GM18909 (cell line): ENCODE data around the gene SLC4A1.

Experiments
- ATAC-seq: cut with Tn5 transposase; IDR thresholded peaks from one replicate; pipeline ENCODE4 v1.9.1; 2021; ENCODE audit warnings: mild to moderate bottlenecking; ENCODE audit not compliant: unreplicated experiment, poor library complexity

The SLC4A1 gene

DNA sequence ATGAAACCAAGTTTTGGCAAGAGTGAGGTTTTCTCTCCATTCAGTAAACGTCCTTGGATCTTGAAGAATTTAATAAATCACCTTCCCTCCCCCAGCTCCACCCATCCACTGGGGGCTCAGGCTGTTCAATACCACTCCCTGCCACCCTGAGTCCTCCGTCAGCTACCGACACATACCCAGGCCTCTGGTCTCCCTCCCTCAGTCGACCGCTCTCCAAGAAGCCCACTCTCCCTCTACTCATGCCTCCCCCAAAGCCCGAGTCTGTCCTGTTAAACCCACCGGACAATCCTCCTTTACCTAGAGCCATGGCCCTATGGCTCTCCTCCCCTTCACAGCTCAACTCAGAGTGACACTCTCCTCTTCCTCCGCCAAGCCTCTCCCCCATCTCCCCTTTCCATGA lies 19.7 kb upstream of the SLC4A1 start:
- ATAC-seq = no peak

- ATAC-seq = no peak
These were observed 16.1 kb upstream of the SLC4A1 start for GRCh38 chr17:44284024-44284400.

- no peak for ATAC-seq
These were observed 15.5 kb upstream of the SLC4A1 start for GRCh38 chr17:44283344-44284023.

- ATAC-seq = no peak
These were observed 14.3 kb upstream of the SLC4A1 start for GRCh38 chr17:44282264-44282663.

DNA sequence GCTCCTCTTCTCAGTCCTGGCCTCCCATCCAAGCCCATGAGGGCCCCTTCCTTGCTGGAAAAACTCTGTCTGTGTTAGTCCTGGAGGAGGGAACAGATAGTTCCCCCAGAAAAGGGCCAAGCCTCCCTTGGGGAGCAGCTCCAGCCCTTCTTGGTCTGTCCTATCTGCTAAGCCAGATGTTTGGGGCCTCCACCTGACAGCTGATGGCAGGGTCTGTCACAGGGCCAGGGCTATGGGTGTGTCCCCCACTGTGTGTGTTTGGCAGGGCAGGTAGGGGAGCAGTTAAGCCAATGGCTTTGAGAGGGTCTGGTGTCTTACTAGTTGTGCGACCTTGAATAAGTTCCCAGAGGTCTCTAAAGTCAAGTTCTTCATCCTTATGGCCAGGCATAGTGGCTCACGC lies 13.6 kb upstream of the SLC4A1 start:
- no peak for ATAC-seq

DNA sequence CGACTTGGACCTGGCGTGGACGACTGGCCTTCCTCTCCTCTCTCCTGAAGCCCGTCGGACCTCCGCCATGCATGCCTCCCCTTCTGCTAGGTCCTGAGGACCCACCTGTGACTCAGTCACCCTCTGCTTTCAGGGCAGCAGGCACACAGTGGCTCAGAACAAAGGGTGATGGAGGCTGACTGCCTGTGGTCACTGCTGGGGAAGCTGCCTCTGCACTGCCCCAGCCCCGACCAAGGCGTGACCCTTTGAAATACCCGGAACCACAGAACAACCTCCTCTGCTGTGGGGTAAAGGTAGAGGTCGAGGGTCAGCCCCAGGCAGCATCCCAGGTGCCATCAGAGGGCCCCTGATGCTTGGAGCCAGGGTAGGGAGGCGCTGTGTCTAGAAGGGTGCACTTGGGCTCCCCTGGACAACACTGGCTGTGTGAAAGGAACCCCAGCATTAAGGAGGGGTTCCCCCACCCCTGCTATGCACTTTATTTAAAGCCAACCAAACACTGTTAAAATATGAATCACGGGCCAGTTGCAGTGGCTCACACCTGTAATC lies 12.5 kb upstream of the SLC4A1 start:
- ATAC-seq = no peak

DNA sequence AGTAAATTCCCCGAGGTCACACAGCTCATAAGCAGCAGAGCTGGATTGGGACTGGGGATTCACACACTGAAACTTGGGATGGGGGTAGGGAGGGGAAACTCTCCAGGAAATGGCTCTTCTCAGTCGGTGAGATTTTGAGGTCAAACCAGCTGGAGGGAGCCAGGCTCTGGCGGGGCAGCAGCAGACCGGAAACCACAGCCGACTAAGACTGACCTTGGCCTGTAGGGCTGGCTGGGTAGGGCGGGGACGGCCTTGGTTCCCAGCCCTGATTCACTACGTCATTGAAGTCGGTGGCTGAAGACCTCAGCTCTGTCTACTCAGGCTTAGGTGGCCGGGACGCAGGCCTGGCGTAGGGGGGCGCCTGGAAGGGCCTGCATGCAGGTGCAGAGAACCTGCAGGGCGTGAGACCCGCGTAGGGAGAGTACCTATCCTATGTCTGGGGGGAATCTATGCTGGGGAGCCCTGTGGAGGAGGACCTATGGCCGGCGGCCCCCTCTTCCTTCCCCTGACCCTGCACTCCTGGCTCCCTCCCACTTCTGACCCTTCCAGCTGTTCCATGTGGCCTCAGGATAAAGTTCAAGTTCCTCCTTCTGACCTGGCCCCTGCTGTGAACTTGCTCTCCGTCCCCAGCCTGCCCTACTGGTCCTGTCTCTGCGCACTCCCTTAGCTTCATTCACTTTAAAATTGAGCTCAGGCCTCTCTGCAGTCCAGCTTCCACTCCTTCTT lies 11.9 kb upstream of the SLC4A1 start:
- ATAC-seq = peak; percentile 72

GRCh38 chr17:44279346-44279665 lies 11.4 kb upstream of the SLC4A1 start:
- ATAC-seq = no peak

DNA sequence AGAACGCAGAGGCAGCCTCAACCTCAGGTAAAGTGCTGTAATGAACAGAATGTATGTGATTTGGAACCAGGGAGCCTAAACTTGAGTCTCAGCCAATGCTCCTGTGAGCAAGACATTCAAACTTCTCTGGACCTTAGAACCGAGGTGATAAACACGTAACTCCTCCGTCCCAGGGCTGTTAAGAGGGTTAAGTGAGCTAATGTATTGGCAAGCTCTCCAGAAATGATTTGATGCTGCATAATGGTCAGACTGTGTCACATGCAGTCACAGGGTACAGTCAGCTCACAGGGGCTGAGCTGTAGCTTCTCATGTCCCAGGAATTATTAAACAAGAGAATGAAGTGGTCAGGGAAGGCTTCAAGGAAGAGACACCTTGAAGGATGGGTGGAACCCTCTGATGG lies 10.0 kb upstream of the SLC4A1 start:
- ATAC-seq = no peak

DNA sequence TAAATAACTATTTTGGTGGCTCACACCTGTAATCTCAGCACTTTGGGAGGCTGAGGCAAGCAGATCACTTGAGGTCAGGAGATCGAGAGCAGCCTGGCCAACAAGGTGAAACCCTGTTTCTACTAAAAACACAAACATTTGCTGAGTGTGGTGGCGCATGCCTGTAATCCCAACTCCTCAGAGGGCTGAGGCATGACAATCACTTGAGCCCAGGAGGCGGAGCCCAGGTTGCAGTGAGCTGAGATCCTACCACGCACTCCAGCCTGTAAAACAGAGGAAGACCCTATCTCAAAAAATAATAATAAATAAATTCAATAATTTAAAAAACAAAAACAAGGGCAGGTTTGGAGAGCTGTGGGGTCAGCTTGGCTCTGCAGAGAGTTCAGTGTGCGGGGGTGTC lies 5.7 kb upstream of the SLC4A1 start:
- no peak for ATAC-seq

- no peak for ATAC-seq
These were observed 5.0 kb upstream of the SLC4A1 start for GRCh38 chr17:44272954-44273353.

- ATAC-seq = no peak
These were observed 4.5 kb upstream of the SLC4A1 start for GRCh38 chr17:44272321-44272951.

GRCh38 chr17:44269535-44270240 lies 1.8 kb upstream of the SLC4A1 start:
- ATAC-seq = no peak

DNA sequence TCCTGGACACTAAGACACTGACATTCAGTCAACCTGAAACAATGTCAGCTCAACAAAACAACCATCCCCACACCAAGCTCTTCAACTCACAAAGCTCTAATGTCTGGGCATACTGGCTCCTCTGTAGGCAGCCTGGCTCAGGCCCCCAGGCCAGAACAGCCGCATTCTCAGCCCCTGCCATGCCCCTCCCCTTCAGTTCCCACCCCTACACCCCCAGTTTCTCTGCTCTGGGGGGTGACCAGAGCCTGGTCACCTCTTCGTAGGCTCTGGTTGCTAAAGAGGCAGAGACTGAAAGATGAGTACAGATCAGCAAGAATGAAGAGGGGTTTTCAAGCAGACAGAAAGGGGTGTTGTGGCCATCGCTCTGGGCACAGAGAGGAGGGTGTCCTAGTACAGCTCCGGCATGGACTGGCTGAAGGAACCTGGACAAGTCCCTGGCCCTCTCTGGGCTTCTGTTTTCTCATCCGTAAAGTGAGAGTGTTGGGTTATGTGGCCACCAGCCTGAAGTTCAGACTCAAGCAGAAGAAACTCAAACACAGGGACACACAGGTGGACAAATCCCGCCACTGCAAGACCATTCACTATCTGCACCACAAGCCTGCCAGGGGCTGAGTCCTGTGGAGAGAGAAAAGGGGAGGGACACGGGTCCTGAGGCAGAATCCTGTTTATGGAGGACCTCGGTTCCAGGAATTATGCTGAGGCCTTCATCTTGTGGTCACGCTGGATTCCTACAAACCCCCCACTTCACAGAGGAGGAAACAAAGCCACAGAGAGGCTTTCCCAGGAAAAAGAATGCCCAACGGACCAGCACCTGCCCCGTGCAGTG lies 987 bp upstream of the SLC4A1 start:
- ATAC-seq = no peak

DNA sequence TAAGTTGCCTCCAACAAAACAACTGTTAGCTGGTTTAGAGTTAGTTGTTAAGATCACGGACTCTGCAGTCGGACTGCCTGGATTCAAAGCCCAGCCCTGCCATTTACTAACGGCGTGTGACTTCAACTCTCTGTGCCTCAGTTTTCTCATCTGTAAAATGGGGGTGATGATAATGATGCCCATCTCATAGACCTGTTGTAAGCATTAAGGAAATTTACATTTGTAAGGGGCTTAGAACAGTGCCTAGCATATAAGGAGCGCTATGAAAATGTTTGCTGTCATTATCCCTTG lies 825 bp downstream of the SLC4A1 start:
- ATAC-seq = no peak

DNA sequence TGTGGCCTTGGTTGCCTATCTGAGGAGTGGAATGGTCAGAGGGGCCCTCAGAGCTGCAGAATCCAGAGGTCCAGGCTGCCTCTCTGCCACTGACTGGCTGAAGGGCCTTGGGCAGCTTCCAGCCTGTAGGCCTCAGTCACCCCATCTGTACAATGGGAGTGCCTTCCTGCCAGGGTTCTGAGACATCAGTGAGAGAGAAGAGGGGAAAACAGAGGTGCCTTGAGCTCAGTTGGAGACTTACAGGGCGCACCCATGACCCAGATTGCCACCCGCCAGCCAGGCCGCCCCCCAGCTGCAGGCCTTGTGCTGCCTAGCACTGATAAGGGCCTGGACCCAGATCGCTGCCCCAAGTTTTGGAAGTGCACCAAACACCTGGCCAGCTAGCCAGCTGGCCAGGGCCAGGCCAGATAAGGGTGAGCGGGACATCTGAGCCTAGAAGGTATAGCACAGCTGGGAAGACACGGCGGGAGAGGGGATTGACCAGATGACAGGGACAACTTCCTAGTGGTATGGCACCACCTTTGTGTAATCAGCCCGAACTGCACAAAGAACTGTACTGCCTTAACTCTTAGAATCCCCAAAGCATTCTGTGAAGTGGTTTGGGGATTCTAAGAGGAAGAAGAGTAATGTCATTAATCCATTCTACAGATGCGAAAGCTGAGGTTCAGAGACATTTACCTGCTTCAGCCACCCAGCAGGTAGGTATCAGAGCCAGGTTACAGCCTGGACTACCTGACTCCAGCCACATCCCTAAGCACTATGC lies 1.4 kb downstream of the SLC4A1 start:
- no peak for ATAC-seq

GRCh38 chr17:44263345-44263902 lies 4.5 kb downstream of the SLC4A1 start:
- ATAC-seq = no peak

GRCh38 chr17:44262654-44263225 lies 5.2 kb downstream of the SLC4A1 start:
- ATAC-seq = no peak

GRCh38 chr17:44260296-44260695 lies 7.6 kb downstream of the SLC4A1 start:
- ATAC-seq = no peak
